RWPE1 (cell line): Measurements from ENCODE around the gene ANKMY1.

Experiments used
- CTCF ChIA-PET: fragments of 350-600 bp; sonication (Branson Sonifier 250); formaldehyde crosslinking; extraction: SDS; loops from one replicate; lab custom pipeline; 2021; lab: Yijun Ruan, JAX
- POLR2A ChIA-PET: fragments of 400-600 bp; formaldehyde crosslinking; extraction: SDS; loops from one replicate; lab custom pipeline; 2020; ENCODE audit warnings: antibody characterized with exemption; ENCODE audit not compliant: low non-redundant PET; lab: Yijun Ruan, JAX
- DNase-seq: peaks from one replicate; pipeline ENCODE4 v3.0.0; 2012; ENCODE audit warnings: low spot score
- H3K27ac ChIP-seq: fragments of 450-650 bp; 2 replicates; pipeline ENCODE4 v1.5.1; 2017
- CTCF ChIP-seq: fragments of 450-650 bp; conservative IDR thresholded peaks from 2 replicates; pipeline ENCODE4 v1.5.1; 2017; ENCODE audit warnings: low read depth, mild to moderate bottlenecking

Gene ANKMY1

GRCh38 chr2:240455272-240455646, 102.5 kb downstream of the ANKMY1 start:
- POLR2A ChIA-PET: no interaction called here
- no peak for DNase-seq
- H3K27ac ChIP-seq: peak overlapping the region; percentile 76
- no peak for TF ChIP-seq CTCF
- CTCF ChIA-PET: interaction anchor here (0.8 to 1.3 kb wide), 3 partner anchors 16 to 222 kb away, joined by 3 to 7 read pairs (median 5); no protein-coding TSS in a partner anchor

- CTCF ChIA-PET: interaction anchor here (1.3 kb wide), 1 partner anchor 221 kb away, joined by 3 read pairs; no protein-coding TSS in a partner anchor
- DNase-seq: no peak
- POLR2A ChIA-PET: no interaction called here
- peak overlapping the region; percentile 76 for H3K27ac ChIP-seq
- no peak for TF ChIP-seq CTCF
These were observed 103.5 kb downstream of the ANKMY1 start for GRCh38 chr2:240454106-240454901.

GRCh38 chr2:240453461-240454105, 104.2 kb downstream of the ANKMY1 start:
- ChIA-PET CTCF (no interaction called here), POLR2A (no interaction called here)
- no peak for DNase-seq
- peak overlapping the region; percentile 76; the same call in 1 of the 2 replicates for H3K27ac ChIP-seq
- no peak for TF ChIP-seq CTCF

- POLR2A ChIA-PET: no interaction called here
- CTCF ChIA-PET: interaction anchor here (0.6 kb wide), 1 partner anchor 365 kb away, joined by 5 read pairs; no protein-coding TSS in a partner anchor
- DNase-seq: peak; percentile 68
- H3K27ac ChIP-seq: peak overlapping the region; percentile 100
- no peak for TF ChIP-seq CTCF
These were observed 105.1 kb downstream of the ANKMY1 start for GRCh38 chr2:240452462-240453256.

- peak overlapping the region; percentile 100 for H3K27ac ChIP-seq
- DNase-seq: no peak
- no peak for TF ChIP-seq CTCF
- ChIA-PET POLR2A (no interaction called here), CTCF (interaction anchor here (0.6 to 1.5 kb wide), 2 partner anchors 16 to 366 kb away, joined by 4 to 5 read pairs; partner anchors contain the start of gene GPC1)
These were observed 105.9 kb downstream of the ANKMY1 start for GRCh38 chr2:240451791-240452461.
